Uterus (tissue), 4 donors: ENCODE measurements around the gene MTURN. TPM values are rescaled to one million over a fixed set of nuclear protein-coding genes. Genes with fewer than 3 reads are reported as not detected.

ENCODE experiments used
- DNase-seq, 2 donors: peaks; one replicate each; pipeline ENCODE4 v3.0.0-alpha.2; 2019 to 2020
- H3K27ac ChIP-seq, 2 donors: fragments of 200-600 bp; sonication (generic); 1 replicate in 1 of 2; 2 replicates in 1 of 2; pipeline ENCODE4 v1.5.1; 2016 to 2018
- H3K27me3 ChIP-seq, 2 donors: fragments of 200-600 bp; sonication (generic); one replicate each; pipeline ENCODE4 v1.5.1; 2018 to 2019; ENCODE audit warnings: control low read depth in 1 of 2
- H3K36me3 ChIP-seq, 2 donors: fragments of 200-600 bp; sonication (generic); one replicate each; pipeline ENCODE4 v1.5.1; 2019; ENCODE audit warnings: control low read depth in 1 of 2
- H3K4me1 ChIP-seq, 2 donors: fragments of 200-600 bp; sonication (generic); one replicate each; pipeline ENCODE4 v1.5.1; 2018 to 2019; ENCODE audit warnings: control low read depth in 1 of 2
- H3K4me3 ChIP-seq, 2 donors: fragments of 200-600 bp; sonication (generic); 1 replicate in 1 of 2; 2 replicates in 1 of 2; pipeline ENCODE4 v1.5.1; 2018 to 2019; ENCODE audit warnings: mild to moderate bottlenecking in 1 of 2
- H3K9me3 ChIP-seq, 2 donors: fragments of 200-600 bp; sonication (generic); one replicate each; pipeline ENCODE4 v1.5.1; 2019; ENCODE audit warnings: control low read depth in 1 of 2
- CTCF ChIP-seq, 4 experiments: fragments of 200-600 bp in 2 of 4; fragments of 450-650 bp in 2 of 4; sonication (generic) in 2 of 4; IDR thresholded peaks; one replicate each; pipeline ENCODE4 v1.5.1; 2016 to 2019; ENCODE audit warnings: antibody characterized with exemption in 4 of 4, mild to moderate bottlenecking in 2 of 4, moderate library complexity in 1 of 4
- POLR2A ChIP-seq, 2 donors: fragments of 450-650 bp; IDR thresholded peaks; one replicate each; pipeline ENCODE4 v1.6.1; 2016; ENCODE audit warnings: antibody characterized with exemption in 2 of 2, mild to moderate bottlenecking in 1 of 2, moderate library complexity in 1 of 2
- intact Hi-C: fragments of 100-400 bp; cut with DNase I; formaldehyde crosslinking; loops from one replicate; pipeline ENCODE4 v1.15.1; 2023; ENCODE audit warnings: low total_unique reads
- total RNA-seq, 4 donors: library from RNA; depleted of rRNA in 3 of 4; stranded (reverse); fragments of >200 nt in 3 of 4; gene quantifications; one replicate each; pipeline versions ENCODE4 v1.1.0 to v1.2.4, GENCODE V29; 2014 to 2023
- donor health status: DM: yes; HTN: yes; CAD: no.

The MTURN gene
- total RNA-seq, 4 donors from 2014 or later: 45.1 to 75.9 (median 53.1) TPM

DNA sequence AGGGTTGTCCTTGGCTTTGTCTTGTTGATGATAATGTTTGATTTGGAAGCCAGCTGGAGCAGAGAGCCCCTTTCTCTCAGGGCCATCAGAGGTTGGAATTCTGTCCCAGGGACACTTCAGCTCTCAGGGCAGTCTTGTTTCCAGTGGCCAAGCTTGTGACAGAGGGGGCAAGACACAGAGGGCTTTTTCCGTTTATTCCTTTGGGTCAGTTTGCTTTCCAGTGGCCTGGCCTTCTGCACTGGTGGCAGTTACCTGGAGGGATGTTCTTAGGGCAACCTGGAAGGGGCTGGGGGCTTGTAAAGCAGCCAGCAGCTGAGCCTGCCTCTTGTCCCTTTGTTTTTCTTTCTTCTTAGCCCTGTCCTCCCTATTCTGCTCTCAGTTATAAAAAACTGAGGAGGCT lies 62.7 kb downstream of the MTURN start:
- Histone ChIP-seq H3K27ac (no peak overlapping the region), H3K9me3 (no peaks in the 10 kb centered on the region), H3K4me3 (no peak overlapping the region), H3K27me3 (no peaks in the 10 kb centered on the region), H3K4me1 (no peaks in the 10 kb centered on the region), H3K36me3 (no peaks in the 10 kb centered on the region)
- intact Hi-C loops: no loop called here
- TF ChIP-seq POLR2A (IDR thresholded peaks at IDR 0.05): no peak
- no peak for TF ChIP-seq CTCF (IDR thresholded peaks at IDR 0.05)
- DNase-seq: no peak

DNA sequence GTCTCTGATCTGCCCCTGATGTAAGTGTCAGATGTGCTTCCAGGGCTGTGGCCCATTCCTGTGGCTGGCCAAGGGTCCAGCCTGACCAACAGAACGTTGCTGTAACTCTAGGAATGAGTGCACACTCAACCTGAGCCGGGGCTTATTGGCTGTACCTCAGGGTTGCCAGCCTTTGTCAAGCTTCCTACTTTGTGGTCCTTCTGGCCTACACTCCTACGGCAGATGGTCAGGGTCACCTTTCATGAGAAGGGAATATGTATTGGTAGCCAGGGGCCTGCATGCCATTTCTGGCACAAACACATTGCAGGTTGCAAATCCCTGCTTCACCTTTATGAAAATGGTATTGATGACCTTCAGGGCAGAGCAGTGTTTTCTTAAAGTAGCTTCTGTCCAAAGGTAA lies 64.5 kb downstream of the MTURN start:
- no peaks in the 10 kb centered on the region for H3K9me3 ChIP-seq
- no peak overlapping the region for H3K27ac ChIP-seq
- no peak for DNase-seq
- no peak overlapping the region for H3K4me3 ChIP-seq
- no peaks in the 10 kb centered on the region for H3K4me1 ChIP-seq
- no peaks in the 10 kb centered on the region for H3K36me3 ChIP-seq
- no peak for TF ChIP-seq CTCF (IDR thresholded peaks at IDR 0.05)
- intact Hi-C loops: no loop called here
- no peaks in the 10 kb centered on the region for H3K27me3 ChIP-seq

DNA sequence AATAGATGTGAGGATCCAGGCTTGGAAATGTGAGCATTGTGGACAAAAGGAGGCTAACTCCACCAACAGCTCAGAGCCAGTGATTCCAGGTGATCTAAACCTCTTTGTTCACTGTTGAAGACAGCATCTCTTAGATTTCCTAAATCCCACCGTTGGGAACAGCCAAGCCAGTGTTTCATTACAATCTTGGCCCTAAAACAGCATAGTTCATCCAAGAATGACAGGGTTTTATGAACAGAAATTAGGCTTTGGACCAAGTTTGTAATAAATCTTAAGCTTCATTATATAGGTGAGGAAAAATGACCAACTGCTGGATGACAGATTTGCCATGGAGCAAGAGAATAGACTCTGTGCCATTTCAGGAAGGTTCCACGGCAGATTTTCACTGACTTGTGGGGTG lies 65.8 kb downstream of the MTURN start:
- no peaks in the 10 kb centered on the region for H3K4me1 ChIP-seq
- intact Hi-C loops: no loop called here
- no peaks in the 10 kb centered on the region for H3K27me3 ChIP-seq
- H3K36me3 ChIP-seq: no peaks in the 10 kb centered on the region
- DNase-seq: no peak
- H3K4me3 ChIP-seq: no peak overlapping the region
- no peak overlapping the region for H3K27ac ChIP-seq
- TF ChIP-seq POLR2A (IDR thresholded peaks at IDR 0.05): no peak
- no peak for TF ChIP-seq CTCF (IDR thresholded peaks at IDR 0.05)
- H3K9me3 ChIP-seq: no peaks in the 10 kb centered on the region

GRCh38 chr7:30201161-30201666 lies 66.4 kb downstream of the MTURN start:
- Histone ChIP-seq H3K4me3 (no peak overlapping the region), H3K36me3 (no peaks in the 10 kb centered on the region), H3K4me1 (no peaks in the 10 kb centered on the region), H3K27me3 (no peaks in the 10 kb centered on the region), H3K27ac (no peak overlapping the region), H3K9me3 (no peaks in the 10 kb centered on the region)
- intact Hi-C loops: no loop called here
- TF ChIP-seq CTCF (IDR thresholded peaks at IDR 0.05) (no peak), POLR2A (IDR thresholded peaks at IDR 0.05) (no peak)
- DNase-seq: peak in 1 of 2 donors; percentile 27

- H3K27me3 ChIP-seq: no peaks in the 10 kb centered on the region
- no peaks in the 10 kb centered on the region for H3K9me3 ChIP-seq
- intact Hi-C loops: no loop called here
- H3K27ac ChIP-seq: no peak overlapping the region
- H3K4me3 ChIP-seq: no peak overlapping the region
- TF ChIP-seq CTCF (IDR thresholded peaks at IDR 0.05) (no peak), POLR2A (IDR thresholded peaks at IDR 0.05) (no peak)
- no peaks in the 10 kb centered on the region for H3K4me1 ChIP-seq
- DNase-seq: no peak
- no peaks in the 10 kb centered on the region for H3K36me3 ChIP-seq
Measured at GRCh38 chr7:30201921-30202320, 67.1 kb downstream of the MTURN start.
